A549 (cell line): ENCODE results near the gene KCNG2. TPM values are rescaled to one million over a fixed set of nuclear protein-coding genes. Genes with fewer than 3 reads are reported as not detected.

Experiments
- ATAC-seq, 2 experiments: fragments of 200-7000 bp in 1 of 2; fragments of >200 bp in 1 of 2; cut with Nextera tagmentation in 1 of 2; cut with Tn5 transposase in 1 of 2; 3 replicates each; pipeline versions ENCODE4 v1.8.0 to v1.9.1; 2018 to 2020; ENCODE audit warnings: mild to moderate bottlenecking in 1 of 2, moderate library complexity in 1 of 2
- CTCF ChIA-PET: fragments of 300-600 bp; sonication (Branson Sonifier 250); formaldehyde crosslinking; extraction: SDS; loops from one replicate; lab custom pipeline; 2021; ENCODE audit warnings: antibody characterized with exemption, inconsistent platforms; lab: Yijun Ruan, JAX
- POLR2A ChIA-PET: fragments of 350-600 bp; formaldehyde crosslinking; extraction: SDS; loops from one replicate; lab custom pipeline; 2021; ENCODE audit warnings: antibody characterized with exemption, inconsistent platforms; lab: Yijun Ruan, JAX
- DNase-seq, 2 experiments: peaks; one replicate each; pipeline versions ENCODE4 v3.0.0 to v3.0.0-alpha.2; 2011 to 2016; ENCODE audit warnings: low read depth in 1 of 2, low spot score in 1 of 2
- FAIRE-seq: peaks from 2 replicates; lab custom pipeline; 2011; peaks lifted over from hg19 to GRCh38; lab: Jason Lieb, UNC
- H3K27ac ChIP-seq, 2 experiments: fragments of >200 bp; sonication (Bioruptor Twin); formaldehyde crosslinking; 3 replicates each; pipeline ENCODE4 v1.5.1; 2016 to 2017
- H3K4me1 ChIP-seq: fragments of >200 bp; sonication (Bioruptor Twin); formaldehyde crosslinking; 3 replicates; pipeline ENCODE4 v1.6.1; 2016
- H3K4me2 ChIP-seq: fragments of >200 bp; sonication (Bioruptor Twin); formaldehyde crosslinking; 3 replicates; pipeline ENCODE4 v1.6.1; 2016
- H3K4me3 ChIP-seq: fragments of >200 bp; sonication (Bioruptor Twin); formaldehyde crosslinking; 3 replicates; pipeline ENCODE4 v1.5.1; 2016
- H3K9me3 ChIP-seq: fragments of >200 bp; sonication (Bioruptor Twin); formaldehyde crosslinking; 3 replicates; pipeline ENCODE4 v1.6.1; 2016
- ATOH8 ChIP-seq: fragments of 250-450 bp; sonication (Bioruptor Pico); IDR thresholded peaks from 2 replicates; pipeline ENCODE4 v1.5.0; 2020; ENCODE audit warnings: low read depth, mild to moderate bottlenecking, moderate library complexity
- CBX2 ChIP-seq: fragments of 200-600 bp; sonication (generic); IDR thresholded peaks from 2 replicates; pipeline ENCODE4 v1.6.1; 2016; ENCODE audit warnings: low read depth, mild to moderate bottlenecking, borderline replicate concordance
- CEBPB ChIP-seq, 2 experiments: fragments of >200 bp in 1 of 2; sonication (Bioruptor Twin) in 1 of 2; formaldehyde crosslinking in 1 of 2; IDR thresholded peaks; 2 replicates each; pipeline ENCODE4 v1.6.1; 2012 to 2016
- E2F6 ChIP-seq: IDR thresholded peaks from 2 replicates; pipeline ENCODE4 v1.6.1; 2012; ENCODE audit warnings: low read depth, borderline replicate concordance
- EP300 ChIP-seq, 2 experiments: fragments of >200 bp; sonication (Bioruptor Twin); formaldehyde crosslinking; IDR thresholded peaks; 2 replicates in 1 of 2; 3 replicates in 1 of 2; pipeline ENCODE4 v1.6.1; 2016 to 2017
- ESRRA ChIP-seq: fragments of 150-350 bp; IDR thresholded peaks from 2 replicates; pipeline ENCODE4 v1.6.1; 2014; ENCODE audit warnings: mild to moderate bottlenecking, low read length, borderline replicate concordance
- FOSB ChIP-seq: fragments of 250-450 bp; sonication (Bioruptor Pico); IDR thresholded peaks from 2 replicates; pipeline ENCODE4 v1.5.0; 2020; ENCODE audit warnings: mild to moderate bottlenecking, moderate library complexity
- HES2 ChIP-seq: fragments of >200 bp; sonication (Bioruptor Twin); formaldehyde crosslinking; IDR thresholded peaks from 2 replicates; pipeline ENCODE4 v1.6.1; 2016
- HEYL ChIP-seq: fragments of 250-450 bp; sonication (Bioruptor Pico); IDR thresholded peaks from 2 replicates; pipeline ENCODE4 v1.8.0; 2021; ENCODE audit warnings: mild to moderate bottlenecking, moderate library complexity
- HMGXB4 ChIP-seq: fragments of 250-450 bp; sonication (Bioruptor Pico); IDR thresholded peaks from 2 replicates; pipeline ENCODE4 v1.5.0; 2021; ENCODE audit warnings: mild to moderate bottlenecking, moderate library complexity, borderline replicate concordance
- HOXB5 ChIP-seq: fragments of 250-450 bp; sonication (Bioruptor Pico); IDR thresholded peaks from 2 replicates; pipeline ENCODE4 v1.5.0; 2020; ENCODE audit warnings: mild to moderate bottlenecking, moderate library complexity
- MYC ChIP-seq: IDR thresholded peaks from 2 replicates; pipeline ENCODE4 v1.6.1; 2012; ENCODE audit warnings: mild to moderate bottlenecking, inconsistent platforms, low read length, improper control_type of control experiment, borderline replicate concordance
- NFE2L2 ChIP-seq: fragments of 150-350 bp; conservative IDR thresholded peaks from 2 replicates; pipeline ENCODE4 v1.6.1; 2014; ENCODE audit warnings: low read length
- NR3C1 ChIP-seq: fragments of >200 bp; sonication (Bioruptor Twin); formaldehyde crosslinking; IDR thresholded peaks from 3 replicates; pipeline ENCODE4 v1.6.1; 2017
- PHF8 ChIP-seq: fragments of 200-600 bp; sonication (generic); IDR thresholded peaks from 2 replicates; pipeline ENCODE4 v1.6.1; 2016; ENCODE audit warnings: low read depth, mild to moderate bottlenecking, antibody characterized with exemption, moderate library complexity, borderline replicate concordance
- POLR2A ChIP-seq: IDR thresholded peaks from 2 replicates; pipeline ENCODE4 v1.6.1; 2012; ENCODE audit warnings: mild to moderate bottlenecking, low read length
- TP53 ChIP-seq: fragments of 250-450 bp; sonication (Bioruptor Pico); IDR thresholded peaks from 2 replicates; pipeline ENCODE4 v1.5.0; 2021; ENCODE audit warnings: mild to moderate bottlenecking, moderate library complexity
- USF2 ChIP-seq: fragments of 450-650 bp; IDR thresholded peaks from 2 replicates; pipeline ENCODE4 v1.6.1; 2014; ENCODE audit warnings: antibody characterized with exemption
- ZNF302 ChIP-seq: fragments of 250-450 bp; sonication (Bioruptor Pico); IDR thresholded peaks from 2 replicates; pipeline ENCODE4 v1.9.0; 2021; ENCODE audit warnings: inconsistent platforms, mild to moderate bottlenecking, moderate library complexity
- WGBS: methylation state at CpG from one replicate; pipeline ENCODE4 v1.1.6; 2017; ENCODE audit errors: missing lambda C conversion rate; 5-methylcytosine and 5-hydroxymethylcytosine counted together
- polyA plus RNA-seq, 4 experiments: library from polyadenylated mRNA; depleted of rRNA in 3 of 4; stranded (reverse); fragments of >200 nt; fragmentation: RNase III in 1 of 4; extraction: RNeasy Plus Mini Kit Qiagen cat#74134 plus additional on column Dnase treatment in 1 of 4; gene quantifications; 2 replicates in 3 of 4; 3 replicates in 1 of 4; pipeline ENCODE4 v1.2.3, GENCODE V29; 2011 to 2017

Gene KCNG2
- polyA plus RNA-seq, 2 of the 4 experiments (the other 2 are of a cell fraction): not detected

GRCh38 chr18:79754831-79755351, 42.8 kb upstream of the KCNG2 start:
- ChIA-PET CTCF (no interaction called here), POLR2A (no interaction called here)
- no peak for ATAC-seq
- 89% methylated on average over 10 of the region's 27 CpGs for WGBS
- H3K27ac ChIP-seq: no peak overlapping the region
- H3K9me3 ChIP-seq: no peaks in the 10 kb centered on the region
- no peak for FAIRE-seq
- H3K4me2 ChIP-seq: no peak overlapping the region
- H3K4me1 ChIP-seq: no peaks in the 10 kb centered on the region
- TF ChIP-seq E2F6 (no peak), EP300 (IDR thresholded peaks at IDR 0.05) (no peak), NR3C1 (no peak), ESRRA (no peak), ZNF302 (no peak), HOXB5 (CRISPR knock-in tag) (no peak), HES2 (no peak), POLR2A (no peak), USF2 (no peak), PHF8 (no peak), ATOH8 (CRISPR knock-in tag) (no peak), CBX2 (no peak), HMGXB4 (CRISPR knock-in tag) (no peak), HEYL (CRISPR knock-in tag) (no peak), CEBPB (IDR thresholded peaks at IDR 0.05) (no peak), FOSB (CRISPR knock-in tag) (no peak), NFE2L2 (no peak), TP53 (CRISPR knock-in tag) (no peak), MYC (no peak)
- H3K4me3 ChIP-seq: no peak overlapping the region
- DNase-seq: no peak

- TF ChIP-seq ZNF302 (no peak), USF2 (no peak)
- Histone ChIP-seq H3K4me3 (no peak overlapping the region), H3K4me2 (no peak overlapping the region), H3K9me3 (no peaks in the 10 kb centered on the region), H3K4me1 (no peaks in the 10 kb centered on the region), H3K27ac (no peak overlapping the region)
- 92% methylated on average over 28 of the region's 31 CpGs for WGBS
- FAIRE-seq: no peak
- ChIA-PET CTCF (no interaction called here), POLR2A (no interaction called here)
- DNase-seq: no peak
- no peak for ATAC-seq
Observed at GRCh38 chr18:79755496-79756142, 42.1 kb upstream of the KCNG2 start.
